HEK293T (cell line): Measurements from ENCODE around the gene FGFR2.

Source experiments
- CTCF ChIA-PET: fragments of 350-600 bp; formaldehyde crosslinking; extraction: SDS; loops from one replicate; lab custom pipeline; 2021; ENCODE audit warnings: antibody characterized with exemption, inconsistent platforms; lab: Yijun Ruan, JAX
- POLR2A ChIA-PET: fragments of 350-600 bp; formaldehyde crosslinking; extraction: SDS; loops from one replicate; lab custom pipeline; 2020; ENCODE audit warnings: antibody characterized with exemption, inconsistent platforms; lab: Yijun Ruan, JAX
- DNase-seq: peaks from one replicate; pipeline ENCODE4 v3.0.0; 2012; ENCODE audit warnings: mixed read lengths; ENCODE audit errors: extremely low spot score
- ARNT ChIP-seq: fragments of 450-650 bp; IDR thresholded peaks from 2 replicates; pipeline ENCODE4 v1.6.1; 2017; ENCODE audit warnings: mild to moderate bottlenecking
- BHLHE40 ChIP-seq: fragments of 450-650 bp; IDR thresholded peaks from 2 replicates; pipeline ENCODE4 v1.6.1; 2016; ENCODE audit warnings: mild to moderate bottlenecking, moderate library complexity, borderline replicate concordance
- CTBP1 ChIP-seq: fragments of 450-650 bp; IDR thresholded peaks from 2 replicates; pipeline ENCODE4 v1.6.1; 2016; ENCODE audit warnings: borderline replicate concordance
- ELF4 ChIP-seq: fragments of 450-650 bp; IDR thresholded peaks from 2 replicates; pipeline ENCODE4 v1.6.1; 2017; ENCODE audit warnings: antibody characterized with exemption
- FOXA1 ChIP-seq: fragments of 450-650 bp; IDR thresholded peaks from 2 replicates; pipeline ENCODE4 v1.6.1; 2016; ENCODE audit warnings: mild to moderate bottlenecking
- FOXK2 ChIP-seq: fragments of 450-650 bp; IDR thresholded peaks from 2 replicates; pipeline ENCODE4 v1.6.1; 2016; ENCODE audit warnings: mild to moderate bottlenecking
- FOXM1 ChIP-seq: fragments of 450-650 bp; IDR thresholded peaks from 2 replicates; pipeline ENCODE4 v1.6.1; 2017; ENCODE audit warnings: mild to moderate bottlenecking, borderline replicate concordance
- HDGF ChIP-seq: fragments of 450-650 bp; IDR thresholded peaks from 2 replicates; pipeline ENCODE4 v1.6.1; 2017; ENCODE audit warnings: antibody characterized with exemption, borderline replicate concordance
- L3MBTL2 ChIP-seq: fragments of 450-650 bp; conservative IDR thresholded peaks from 2 replicates; pipeline ENCODE4 v1.6.1; 2016; ENCODE audit warnings: mild to moderate bottlenecking
- LEF1 ChIP-seq: fragments of 450-650 bp; IDR thresholded peaks from 2 replicates; pipeline ENCODE4 v1.6.1; 2017; ENCODE audit warnings: mild to moderate bottlenecking, borderline replicate concordance
- NFRKB ChIP-seq: fragments of 450-650 bp; IDR thresholded peaks from 2 replicates; pipeline ENCODE4 v1.6.1; 2016; ENCODE audit warnings: mild to moderate bottlenecking, moderate library complexity
- PKNOX1 ChIP-seq: fragments of 450-650 bp; IDR thresholded peaks from 2 replicates; pipeline ENCODE4 v1.6.1; 2016
- SP1 ChIP-seq: fragments of 450-650 bp; IDR thresholded peaks from 2 replicates; pipeline ENCODE4 v1.6.1; 2017
- SUZ12 ChIP-seq: fragments of 450-650 bp; IDR thresholded peaks from 2 replicates; pipeline ENCODE4 v1.6.1; 2016; ENCODE audit warnings: mild to moderate bottlenecking
- TARDBP ChIP-seq: fragments of 450-650 bp; IDR thresholded peaks from 2 replicates; pipeline ENCODE4 v1.6.1; 2016
- ZNF384 ChIP-seq: fragments of 450-650 bp; IDR thresholded peaks from 2 replicates; pipeline ENCODE4 v1.6.1; 2016

Gene FGFR2

GRCh38 chr10:121481180-121481579 is 117.1 kb downstream of the FGFR2 start:
- TF ChIP-seq PKNOX1 (no peak), TARDBP (no peak), BHLHE40 (no peak)
- ChIA-PET CTCF (no interaction called here), POLR2A (no interaction called here)
- DNase-seq: no peak

- POLR2A ChIA-PET: no interaction called here
- TF ChIP-seq SP1: no peak
- no peak for TF ChIP-seq FOXM1
- TF ChIP-seq FOXA1: no peak
- no peak for TF ChIP-seq L3MBTL2
- no peak for TF ChIP-seq LEF1
- no peak for TF ChIP-seq SUZ12
- TF ChIP-seq ZNF384: no peak
- no peak for TF ChIP-seq BHLHE40
- no peak for TF ChIP-seq CTBP1
- TF ChIP-seq ELF4: no peak
- DNase-seq: no peak
- CTCF ChIA-PET: no interaction called here
These were observed 119.7 kb downstream of the FGFR2 start for GRCh38 chr10:121478556-121478955.

- CTCF ChIA-PET: interaction anchor here (0.7 kb wide), 1 partner anchor 30 kb away, joined by 3 read pairs; no protein-coding TSS in a partner anchor
- POLR2A ChIA-PET: interaction anchor here (0.6 kb wide), 1 partner anchor 84 kb away, joined by 3 read pairs; no protein-coding TSS in a partner anchor
- TF ChIP-seq PKNOX1: peak; percentile 74
- no peak for TF ChIP-seq FOXA1
- no peak for DNase-seq
These were observed 128.2 kb downstream of the FGFR2 start for GRCh38 chr10:121469797-121470606.

GRCh38 chr10:121468726-121469125 is 129.5 kb downstream of the FGFR2 start:
- ChIA-PET POLR2A (no interaction called here), CTCF (interaction anchor here (1.1 kb wide), 1 partner anchor 19 kb away, joined by 3 read pairs; no protein-coding TSS in a partner anchor)
- no peak for TF ChIP-seq FOXM1
- no peak for DNase-seq

- POLR2A ChIA-PET: no interaction called here
- CTCF ChIA-PET: no interaction called here
- DNase-seq: no peak
- TF ChIP-seq CTBP1 (no peak), SUZ12 (no peak), LEF1 (no peak), HDGF (no peak), ARNT (no peak)
These were observed 131.8 kb downstream of the FGFR2 start for GRCh38 chr10:121466424-121466823.

GRCh38 chr10:121465215-121465614 is 133.0 kb downstream of the FGFR2 start:
- CTCF ChIA-PET: no interaction called here
- TF ChIP-seq BHLHE40 (no peak), ELF4 (no peak), TARDBP (no peak), NFRKB (no peak)
- DNase-seq: no peak
- POLR2A ChIA-PET: no interaction called here

GRCh38 chr10:121464517-121464916 is 133.7 kb downstream of the FGFR2 start:
- no peak for TF ChIP-seq L3MBTL2
- TF ChIP-seq FOXA1: no peak
- TF ChIP-seq SP1: no peak
- no peak for TF ChIP-seq SUZ12
- CTCF ChIA-PET: no interaction called here
- POLR2A ChIA-PET: no interaction called here
- no peak for DNase-seq

- CTCF ChIA-PET: no interaction called here
- no peak for TF ChIP-seq TARDBP
- no peak for TF ChIP-seq NFRKB
- no peak for TF ChIP-seq ARNT
- TF ChIP-seq FOXA1: no peak
- no peak for TF ChIP-seq ZNF384
- no peak for TF ChIP-seq FOXK2
- TF ChIP-seq PKNOX1: no peak
- TF ChIP-seq BHLHE40: no peak
- TF ChIP-seq FOXM1: no peak
- TF ChIP-seq SP1: no peak
- TF ChIP-seq ELF4: no peak
- no peak for TF ChIP-seq L3MBTL2
- no peak for TF ChIP-seq LEF1
- no peak for TF ChIP-seq HDGF
- TF ChIP-seq SUZ12: no peak
- no peak for TF ChIP-seq CTBP1
These were observed 135.3 kb downstream of the FGFR2 start for GRCh38 chr10:121462955-121463354.

More at GRCh38 chr10:121462955-121463354, 135.3 kb downstream of the FGFR2 start:
- DNase-seq: no peak
- POLR2A ChIA-PET: no interaction called here
